PC-9 (cell line): ENCODE measurements around the gene IRGC. TPM values are rescaled to one million over a fixed set of nuclear protein-coding genes. Genes with fewer than 3 reads are reported as not detected.

ENCODE experiments used
- BruUV-seq: library from RNA; stranded (reverse); fragments of 400-500 nt; replicated peaks from 2 replicates; lab custom pipeline; 2021; lab: Mats Ljungman, UMichigan
- CTCF ChIA-PET: fragments of 300-600 bp; sonication (Branson Sonifier 250); formaldehyde crosslinking; loops from one replicate; lab custom pipeline; 2022; ENCODE audit warnings: antibody characterized with exemption; lab: Charles Lee
- POLR2A ChIA-PET: fragments of 300-600 bp; sonication (Branson Sonifier 250); formaldehyde crosslinking; loops from one replicate; lab custom pipeline; 2022; ENCODE audit warnings: antibody characterized with exemption; ENCODE audit not compliant: unreplicated experiment; lab: Charles Lee
- DNase-seq, 2 experiments: peaks; one replicate each; pipeline versions ENCODE4 v3.0.0 to v3.0.0-alpha.2; 2015 to 2022; ENCODE audit warnings: mixed read lengths in 1 of 2
- H2AFZ ChIP-seq: fragments of 200-600 bp; sonication (generic); 2 replicates; pipeline ENCODE4 v1.8.1; 2017; ENCODE audit warnings: antibody characterized with exemption
- H3F3A ChIP-seq: fragments of 200-600 bp; sonication (generic); 2 replicates; pipeline ENCODE4 v1.8.1; 2017; ENCODE audit warnings: antibody characterized with exemption, mild to moderate bottlenecking, low read depth; ENCODE audit not compliant: insufficient read depth
- H3K27ac ChIP-seq: fragments of 200-600 bp; sonication (generic); 2 replicates; pipeline ENCODE4 v1.6.1; 2016; ENCODE audit warnings: mixed run types
- H3K27me3 ChIP-seq: fragments of 200-600 bp; sonication (generic); 2 replicates; pipeline ENCODE4 v1.6.1; 2016; ENCODE audit warnings: low read depth, mixed run types; ENCODE audit not compliant: insufficient read depth
- H3K36me3 ChIP-seq: fragments of 200-600 bp; sonication (generic); 2 replicates; pipeline ENCODE4 v1.6.1; 2016; ENCODE audit warnings: low read depth, mixed run types
- H3K4me1 ChIP-seq: fragments of 200-600 bp; sonication (generic); replicated peaks from 2 replicates; pipeline ENCODE4 v1.6.1; 2016; ENCODE audit warnings: mixed run types; ENCODE audit not compliant: insufficient read depth
- H3K4me2 ChIP-seq: fragments of 200-600 bp; sonication (generic); 2 replicates; pipeline ENCODE4 v1.6.1; 2017; ENCODE audit warnings: mixed run types
- H3K4me3 ChIP-seq: fragments of 200-600 bp; sonication (generic); 2 replicates; pipeline ENCODE4 v1.6.1; 2016; ENCODE audit warnings: mixed run types
- H3K79me2 ChIP-seq: fragments of 200-600 bp; sonication (generic); 2 replicates; pipeline ENCODE4 v1.6.1; 2017; ENCODE audit warnings: low read depth, mixed run types
- H3K9me2 ChIP-seq: fragments of 200-600 bp; sonication (generic); 2 replicates; pipeline ENCODE4 v1.8.1; 2017; ENCODE audit warnings: mild to moderate bottlenecking; ENCODE audit not compliant: insufficient read depth
- H3K9me3 ChIP-seq: fragments of 200-600 bp; sonication (generic); 2 replicates; pipeline ENCODE4 v1.8.1; 2016; ENCODE audit warnings: low read depth; ENCODE audit not compliant: insufficient read depth
- H4K20me1 ChIP-seq: fragments of 200-600 bp; sonication (generic); 2 replicates; pipeline ENCODE4 v1.8.1; 2017; ENCODE audit not compliant: insufficient read depth
- EZH2 ChIP-seq: fragments of 200-600 bp; sonication (generic); IDR thresholded peaks from 2 replicates; pipeline ENCODE4 v1.8.0; 2017; ENCODE audit warnings: antibody characterized with exemption, low read depth
- intact Hi-C: fragments of 100-400 bp; cut with micrococcal nuclease; formaldehyde crosslinking; loops from one replicate; pipeline ENCODE4 v1.10.0; 2022; ENCODE audit not compliant: unreplicated experiment
- total RNA-seq: library from RNA; stranded (reverse); gene quantifications from 2 replicates; pipeline ENCODE4 v1.2.3, GENCODE V29; 2021
- TF ChIP-seq, protein P1 (sequence below): fragments of 200-600 bp; sonication (generic); conservative IDR thresholded peaks from 2 replicates; pipeline ENCODE4 v1.6.1; 2017; ENCODE audit warnings: mixed run types, antibody characterized with exemption, mild to moderate bottlenecking, moderate library complexity

The IRGC gene
- total RNA-seq, 1 experiment from 2014 or later: not detected

DNA sequence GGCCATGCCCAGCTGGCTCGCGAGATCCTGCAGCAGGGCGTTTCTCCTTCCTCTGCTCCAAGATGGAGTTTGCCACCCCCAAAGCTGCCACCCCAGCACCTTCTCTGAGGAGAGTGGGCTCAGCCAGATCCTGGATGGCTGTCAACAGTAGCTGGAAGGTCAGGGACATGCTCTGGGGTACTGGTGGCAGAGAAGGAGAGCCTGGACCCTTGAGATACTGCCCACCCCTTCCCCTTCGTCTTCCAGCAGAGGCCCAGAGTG, 11.6 kb downstream of the IRGC start:
- ChIA-PET CTCF (no interaction called here), POLR2A (no interaction called here)
- Histone ChIP-seq H3K79me2 (no peaks in the 10 kb centered on the region), H4K20me1 (no peaks in the 10 kb centered on the region), H3K27me3 (no peaks in the 10 kb centered on the region), H3K4me3 (no peak overlapping the region), H3K9me2 (no peaks in the 10 kb centered on the region), H3F3A (peaks cover 25% of the 10 kb centered on the region), H3K4me1 (0 out of 2 replicates have a peak, but pooled peaks cover 4% of the 10 kb centered on the region), H3K27ac (no peak overlapping the region), H3K4me2 (no peak overlapping the region), H3K9me3 (no peaks in the 10 kb centered on the region), H3K36me3 (peaks cover 3% of the 10 kb centered on the region), H2AFZ (no peak overlapping the region)
- intact Hi-C loops: no loop called here
- no peak for DNase-seq
- BruUV-seq: no TSS peak
- TF ChIP-seq, protein P1, sequence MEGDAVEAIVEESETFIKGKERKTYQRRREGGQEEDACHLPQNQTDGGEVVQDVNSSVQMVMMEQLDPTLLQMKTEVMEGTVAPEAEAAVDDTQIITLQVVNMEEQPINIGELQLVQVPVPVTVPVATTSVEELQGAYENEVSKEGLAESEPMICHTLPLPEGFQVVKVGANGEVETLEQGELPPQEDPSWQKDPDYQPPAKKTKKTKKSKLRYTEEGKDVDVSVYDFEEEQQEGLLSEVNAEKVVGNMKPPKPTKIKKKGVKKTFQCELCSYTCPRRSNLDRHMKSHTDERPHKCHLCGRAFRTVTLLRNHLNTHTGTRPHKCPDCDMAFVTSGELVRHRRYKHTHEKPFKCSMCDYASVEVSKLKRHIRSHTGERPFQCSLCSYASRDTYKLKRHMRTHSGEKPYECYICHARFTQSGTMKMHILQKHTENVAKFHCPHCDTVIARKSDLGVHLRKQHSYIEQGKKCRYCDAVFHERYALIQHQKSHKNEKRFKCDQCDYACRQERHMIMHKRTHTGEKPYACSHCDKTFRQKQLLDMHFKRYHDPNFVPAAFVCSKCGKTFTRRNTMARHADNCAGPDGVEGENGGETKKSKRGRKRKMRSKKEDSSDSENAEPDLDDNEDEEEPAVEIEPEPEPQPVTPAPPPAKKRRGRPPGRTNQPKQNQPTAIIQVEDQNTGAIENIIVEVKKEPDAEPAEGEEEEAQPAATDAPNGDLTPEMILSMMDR: no peak
- TF ChIP-seq EZH2: no peak

DNA sequence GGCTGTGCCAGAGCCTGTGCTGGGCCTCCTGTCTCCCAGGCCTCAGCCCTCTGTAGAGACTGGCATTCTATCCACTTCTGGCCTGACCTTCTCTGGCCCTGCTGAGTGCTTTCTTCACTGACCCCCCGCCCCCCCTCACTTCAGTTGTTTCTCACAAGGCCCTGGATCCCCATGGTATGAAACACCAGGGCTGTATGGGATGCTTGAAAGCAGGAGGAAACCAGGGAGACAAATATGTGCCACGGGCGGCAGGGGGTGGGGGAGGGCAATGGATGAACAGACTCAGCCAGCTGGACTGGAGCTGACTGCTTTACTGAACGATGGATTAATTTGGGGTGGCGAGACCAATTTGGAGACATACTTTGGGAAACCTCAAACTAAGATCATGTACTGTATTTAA, 14.0 kb downstream of the IRGC start:
- H3K9me2 ChIP-seq: no peaks in the 10 kb centered on the region
- H3F3A ChIP-seq: peaks cover 25% of the 10 kb centered on the region
- H3K27ac ChIP-seq: no peak overlapping the region
- peaks cover 23% of the 10 kb centered on the region for H3K36me3 ChIP-seq
- H3K27me3 ChIP-seq: no peaks in the 10 kb centered on the region
- 0 out of 2 replicates have a peak, but pooled peaks cover 6% of the 10 kb centered on the region for H3K4me1 ChIP-seq
- H3K79me2 ChIP-seq: no peaks in the 10 kb centered on the region
- H2AFZ ChIP-seq: no peak overlapping the region
- BruUV-seq: no TSS peak
- H3K9me3 ChIP-seq: no peaks in the 10 kb centered on the region
- ChIA-PET POLR2A (no interaction called here), CTCF (no interaction called here)
- TF ChIP-seq, protein P1: no peak
- no peak for TF ChIP-seq EZH2
- H3K4me2 ChIP-seq: no peak overlapping the region
- H3K4me3 ChIP-seq: no peak overlapping the region
- no peak for DNase-seq
- intact Hi-C loops: no loop called here
- H4K20me1 ChIP-seq: no peaks in the 10 kb centered on the region

DNA sequence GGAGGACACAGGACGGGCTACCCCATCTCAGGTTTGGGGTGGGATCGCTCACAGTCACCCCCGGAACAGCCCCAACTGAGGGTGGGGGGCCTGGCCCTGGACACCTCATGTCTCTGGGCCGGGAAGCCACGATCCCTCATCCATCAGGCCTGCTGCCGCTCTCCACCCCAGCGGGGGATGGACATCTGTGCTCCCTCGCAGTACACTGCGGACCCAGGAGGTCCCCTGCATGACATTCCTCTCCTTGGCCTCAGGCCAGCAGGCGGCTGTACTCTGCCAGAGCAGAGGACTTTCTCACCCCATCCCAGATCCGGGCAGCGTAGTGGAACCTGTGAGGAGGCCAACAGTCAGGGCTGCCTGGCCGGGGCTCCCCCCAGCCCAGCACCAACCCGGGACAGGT, 15.5 kb downstream of the IRGC start:
- no TSS peak for BruUV-seq

More for the DNA sequence above, 15.5 kb downstream of the IRGC start:
- ChIA-PET CTCF (no interaction called here), POLR2A (interaction anchor here (0.6 kb wide), 1 partner anchor 18 kb away, joined by 3 read pairs; no protein-coding TSS in a partner anchor)
- Histone ChIP-seq H3K4me3 (no peak overlapping the region), H3K4me1 (0 out of 2 replicates have a peak, but pooled peaks cover 6% of the 10 kb centered on the region), H3K9me2 (no peaks in the 10 kb centered on the region), H3K9me3 (no peaks in the 10 kb centered on the region), H4K20me1 (no peaks in the 10 kb centered on the region), H3F3A (peaks cover 18% of the 10 kb centered on the region; the same call in 1 of the 2 replicates), H3K36me3 (peaks cover 30% of the 10 kb centered on the region), H3K27me3 (no peaks in the 10 kb centered on the region), H3K4me2 (no peak overlapping the region), H3K27ac (no peak overlapping the region), H3K79me2 (no peaks in the 10 kb centered on the region), H2AFZ (no peak overlapping the region)
- intact Hi-C loops: no loop called here
- DNase-seq: no peak
- no peak for TF ChIP-seq EZH2
- TF ChIP-seq, protein P1: no peak
